Superior temporal gyrus (tissue), 1 donor: ENCODE results near the gene MS4A5.
"Not testable (repeated sequence)": the region's sequence is repeated elsewhere in the genome, so short reads cannot be mapped to it uniquely, and the experiment has no call there.

ENCODE experiments used
- DNase-seq: peaks from one replicate; pipeline ENCODE4 v3.0.0-alpha.2; 2016; ENCODE audit errors: extremely low spot score

Gene MS4A5, protein sequence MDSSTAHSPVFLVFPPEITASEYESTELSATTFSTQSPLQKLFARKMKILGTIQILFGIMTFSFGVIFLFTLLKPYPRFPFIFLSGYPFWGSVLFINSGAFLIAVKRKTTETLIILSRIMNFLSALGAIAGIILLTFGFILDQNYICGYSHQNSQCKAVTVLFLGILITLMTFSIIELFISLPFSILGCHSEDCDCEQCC

GRCh38 chr11:60429272-60429671, at the start of gene MS4A5:
TSS of gene MS4A5 (plus strand) at chr11:60429572. CDS start at chr11:60429675, 103 bp downstream.
- DNase-seq: no peak

DNA sequence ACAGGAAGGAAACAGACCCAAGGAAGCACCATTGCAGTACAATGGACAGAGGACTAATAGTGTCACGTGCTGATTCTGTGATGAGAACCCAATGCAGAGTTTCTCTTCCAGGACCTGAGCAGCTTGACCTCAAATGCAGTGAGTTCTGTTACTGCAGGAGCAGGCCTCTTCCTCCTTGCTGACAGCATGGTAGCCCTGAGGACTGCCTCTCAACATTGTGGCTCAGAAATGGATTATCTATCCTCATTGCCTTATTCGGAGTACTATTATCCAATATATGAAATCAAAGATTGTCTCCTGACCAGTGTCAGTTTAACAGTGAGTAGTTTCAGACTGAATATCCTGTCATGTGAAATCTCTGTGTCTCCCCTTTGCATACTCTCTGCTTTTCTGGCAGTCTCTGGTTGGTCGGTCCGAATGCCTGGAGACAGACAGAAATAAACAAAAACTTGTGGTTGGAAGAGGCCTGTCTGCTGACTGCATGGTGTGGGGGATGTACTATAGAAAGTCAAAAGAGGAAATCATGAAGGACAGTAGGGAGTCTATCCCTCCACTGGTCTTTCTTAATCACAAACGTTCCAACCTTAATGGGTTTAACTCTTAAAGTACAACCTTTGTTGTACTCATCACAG, 40.0 kb upstream of the MS4A5 start:
- no peak for DNase-seq

GRCh38 chr11:60390419-60390818, 39.0 kb upstream of the MS4A5 start:
- no peak for DNase-seq

GRCh38 chr11:60392361-60392760, 37.0 kb upstream of the MS4A5 start:
- DNase-seq: no peak

- DNase-seq: no peak
Observed at GRCh38 chr11:60393016-60393415, 36.4 kb upstream of the MS4A5 start.

- no peak for DNase-seq
Observed at GRCh38 chr11:60394666-60395380, 34.5 kb upstream of the MS4A5 start.

DNA sequence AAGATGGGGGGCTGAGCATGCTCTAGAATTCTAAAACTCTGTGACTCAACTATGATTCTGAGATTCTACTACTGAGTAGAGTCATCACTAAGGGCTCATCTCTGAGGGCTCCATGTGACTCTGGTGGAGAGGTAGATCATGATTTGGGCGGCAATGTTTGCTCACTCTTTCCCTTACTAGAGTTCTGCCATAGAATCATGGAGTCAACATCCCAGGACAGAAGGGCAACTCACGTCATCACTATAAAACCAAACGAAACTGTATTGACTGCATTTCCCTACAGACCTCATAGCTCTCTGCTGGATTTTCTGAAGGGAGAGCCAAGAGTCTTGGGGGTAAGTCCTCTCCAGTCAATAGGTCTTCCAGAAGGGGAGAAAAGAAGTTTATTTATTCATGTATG, 33.0 kb upstream of the MS4A5 start, which contains the start of gene MS4A14:
TSS of gene MS4A14 (plus strand) at position 78 of the 400 bp plus-strand sequence. CDS start at position 198, 120 bp downstream.
- no peak for DNase-seq

DNA sequence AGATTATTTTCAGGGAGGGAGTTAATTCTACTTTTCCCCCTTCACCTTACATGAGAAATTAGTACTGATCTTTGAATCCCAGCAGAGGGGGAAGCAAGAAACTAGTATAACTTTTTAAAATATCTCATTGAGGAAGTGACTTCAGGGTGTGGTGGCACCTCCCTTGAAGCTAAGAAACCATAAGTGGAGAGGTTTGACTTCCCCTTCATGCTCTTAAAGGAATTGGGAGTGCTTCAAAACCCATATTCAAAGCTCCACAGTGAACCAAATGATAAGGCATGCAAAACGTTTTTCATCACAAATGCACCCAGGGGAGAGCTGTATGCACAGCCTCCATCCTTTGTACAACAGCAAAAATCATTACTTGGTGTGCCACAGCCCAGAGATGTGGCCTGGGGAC, 32.6 kb upstream of the MS4A5 start:
- DNase-seq: no peak

GRCh38 chr11:60420015-60420414, 9.4 kb upstream of the MS4A5 start:
- DNase-seq: no peak

GRCh38 chr11:60422609-60423008, 6.8 kb upstream of the MS4A5 start:
- DNase-seq: no peak

DNA sequence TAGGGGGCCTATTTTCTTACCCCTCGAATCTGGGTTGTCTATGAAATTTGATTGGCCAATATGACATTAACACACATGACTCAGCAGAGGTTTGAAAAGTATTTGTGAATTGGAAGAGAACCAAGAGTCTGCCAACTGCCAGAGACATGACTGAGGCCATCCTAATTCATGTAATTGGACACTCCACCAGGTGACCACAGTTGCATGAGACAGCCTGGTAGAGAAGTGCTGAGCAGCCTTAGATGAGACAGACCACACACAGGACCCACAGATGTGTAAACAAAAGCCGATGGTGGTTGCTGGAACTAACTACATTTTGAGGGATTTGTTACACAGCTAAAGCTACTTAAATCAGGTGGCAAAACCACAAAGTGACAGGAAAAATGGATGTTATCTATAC, 855 bp upstream of the MS4A5 start:
- no peak for DNase-seq

DNA sequence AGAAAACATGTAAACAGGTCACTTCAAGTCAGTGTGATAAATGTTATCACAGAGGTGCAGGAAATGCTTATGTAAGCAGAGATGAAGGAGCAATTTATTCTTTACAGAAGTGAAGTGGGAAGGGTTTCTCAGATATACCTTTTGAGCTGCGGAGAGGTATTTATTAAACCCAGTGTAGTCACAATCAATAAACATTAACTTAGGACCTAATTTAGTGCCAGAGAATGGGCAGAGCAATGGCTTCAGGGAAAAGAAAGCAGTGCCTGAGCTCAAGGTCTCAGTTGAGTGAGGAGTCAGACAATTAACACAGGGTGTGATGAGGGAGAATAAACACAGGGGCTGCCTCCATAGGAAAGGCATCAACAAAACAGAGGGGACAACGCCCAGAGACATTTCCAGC, 1.9 kb downstream of the MS4A5 start:
- no peak for DNase-seq

- DNase-seq: no peak
Observed at GRCh38 chr11:60433401-60433800, 4.0 kb downstream of the MS4A5 start.

DNA sequence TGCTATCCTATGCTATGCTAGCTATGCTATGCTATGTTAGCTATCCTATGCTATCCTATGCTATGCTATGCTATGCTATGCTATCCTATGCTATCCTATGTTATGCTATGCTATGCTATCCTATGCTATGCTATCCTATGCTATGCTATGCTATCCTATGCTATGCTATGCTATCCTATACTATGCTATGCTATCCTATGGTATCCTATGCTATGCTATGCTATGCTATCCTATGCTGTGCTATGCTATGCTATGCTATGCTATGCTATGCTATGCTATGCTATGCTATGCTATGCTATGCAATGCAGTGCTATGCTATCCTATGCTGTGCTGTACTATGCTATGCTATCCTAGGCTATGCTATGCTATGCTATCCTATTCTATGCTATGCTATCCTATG, 17.7 kb downstream of the MS4A5 start:
- DNase-seq: no peak

GRCh38 chr11:60447846-60448245, 18.5 kb downstream of the MS4A5 start:
- DNase-seq: no peak

DNA sequence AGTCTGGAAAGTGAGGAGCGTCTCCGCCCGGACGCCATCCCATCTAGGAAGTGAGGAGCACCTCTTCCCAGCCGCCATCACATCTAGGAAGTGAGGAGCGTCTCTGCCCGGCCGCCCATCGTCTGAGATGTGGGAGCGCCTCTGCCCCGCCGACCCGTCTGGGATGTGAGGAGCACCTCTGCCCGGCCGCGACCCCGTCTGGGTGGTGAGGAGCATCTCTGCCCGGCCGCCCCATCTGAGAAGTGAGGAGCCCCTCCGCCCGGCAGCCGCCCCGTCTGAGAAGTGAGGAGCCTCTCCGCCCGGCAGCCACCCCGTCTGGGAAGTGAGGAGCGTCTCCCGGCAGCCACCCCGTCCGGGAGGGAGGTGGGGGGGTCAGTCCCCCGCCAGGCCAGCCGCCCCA, 21.8 kb downstream of the MS4A5 start:
- DNase-seq: not testable (repeated sequence)

- no peak for DNase-seq
Observed at GRCh38 chr11:60454212-60454611, 24.8 kb downstream of the MS4A5 start.

GRCh38 chr11:60455531-60456042, 26.2 kb downstream of the MS4A5 start, which contains the start of gene MS4A1:
TSS of gene MS4A1 (plus strand) at chr11:60455847. CDS start at chr11:60462375, 6,528 bp downstream.
- DNase-seq: no peak

DNA sequence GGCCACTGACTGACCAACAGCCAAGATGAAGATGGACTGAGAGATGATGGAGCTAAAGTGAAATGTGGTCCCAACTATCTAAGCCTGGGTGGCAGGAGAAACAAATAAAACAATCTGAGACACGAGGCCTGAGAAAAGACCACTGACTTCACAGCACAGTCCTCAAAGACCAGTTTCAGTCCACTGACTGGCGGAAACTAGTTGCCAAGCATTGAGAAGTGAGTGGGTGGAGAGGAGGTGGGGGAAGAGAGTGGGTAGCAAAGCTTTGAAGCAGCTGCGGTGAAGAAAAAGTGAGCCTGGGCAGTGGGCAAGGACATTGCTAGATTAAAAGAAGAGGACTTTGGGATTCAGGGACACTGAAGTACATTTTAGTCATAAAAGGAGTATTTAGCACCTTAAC, 28.2 kb downstream of the MS4A5 start:
- no peak for DNase-seq

DNA sequence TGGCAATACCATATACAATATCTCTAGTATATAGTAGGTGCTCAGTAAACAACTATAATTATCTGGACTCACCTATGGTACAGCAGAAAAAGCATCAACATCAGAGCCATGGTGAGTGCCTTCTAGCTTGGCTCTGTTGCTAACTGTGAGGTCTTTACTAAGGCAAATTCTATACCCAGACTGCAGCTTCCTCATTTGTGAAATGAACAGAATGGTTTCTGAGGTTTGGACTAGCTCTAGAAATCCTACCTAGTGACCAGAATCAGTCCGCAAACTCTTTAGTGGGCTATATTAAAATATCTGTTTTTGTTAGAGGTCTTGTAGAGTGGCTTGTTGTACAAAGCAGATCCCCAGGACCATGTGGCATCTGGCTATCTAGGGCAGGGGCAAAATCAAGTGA, 30.0 kb downstream of the MS4A5 start:
- no peak for DNase-seq

- no peak for DNase-seq
Observed at GRCh38 chr11:60468829-60469228, 39.5 kb downstream of the MS4A5 start.

DNA sequence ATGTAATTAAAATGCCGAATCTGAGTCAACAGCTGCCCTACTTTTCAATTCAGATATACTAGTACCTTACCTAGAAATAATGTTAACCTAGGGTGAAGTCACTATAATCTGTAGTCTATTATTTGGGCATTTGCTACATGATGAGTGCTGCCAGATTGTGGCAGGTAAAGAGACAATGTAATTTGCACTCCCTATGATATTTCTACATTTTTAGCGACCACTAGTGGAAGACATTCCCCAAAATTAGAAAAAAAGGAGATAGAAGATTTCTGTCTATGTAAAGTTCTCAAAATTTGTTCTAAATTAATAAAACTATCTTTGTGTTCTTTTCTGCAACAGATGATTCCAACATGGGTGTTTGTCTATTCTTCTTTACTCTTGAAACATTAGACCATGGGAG, 40.4 kb downstream of the MS4A5 start:
- no peak for DNase-seq

DNA sequence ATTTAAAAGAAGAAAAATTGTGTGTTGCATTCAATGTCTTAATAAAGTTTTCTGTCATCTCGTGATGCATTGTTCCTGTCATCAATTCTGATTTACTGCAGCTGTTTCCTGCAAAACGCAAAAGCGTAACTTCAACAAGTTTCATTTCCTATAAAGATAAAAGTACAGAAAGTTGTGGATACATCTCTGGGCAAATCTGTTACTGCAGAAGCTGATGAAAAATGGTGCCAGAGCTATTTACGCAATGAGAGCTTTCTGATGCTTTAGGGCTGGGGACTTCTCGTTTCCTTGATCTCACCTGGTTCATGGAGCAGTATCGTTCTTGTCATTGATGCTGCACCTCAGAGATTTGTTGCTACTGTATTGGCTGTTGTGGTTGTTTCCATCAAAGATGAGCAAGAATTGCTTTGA, 47.7 kb downstream of the MS4A5 start:
- DNase-seq: no peak
